KG1 (cell line): ENCODE data around the gene RPRD1A.
"Not testable (repeated sequence)": the region's sequence is repeated elsewhere in the genome, so short reads cannot be mapped to it uniquely, and the experiment has no call there.

Experiments used
- DNase-seq: peaks from one replicate; lab custom pipeline; 2025; lab: John Stamatoyannopoulos, UW

Gene RPRD1A, protein sequence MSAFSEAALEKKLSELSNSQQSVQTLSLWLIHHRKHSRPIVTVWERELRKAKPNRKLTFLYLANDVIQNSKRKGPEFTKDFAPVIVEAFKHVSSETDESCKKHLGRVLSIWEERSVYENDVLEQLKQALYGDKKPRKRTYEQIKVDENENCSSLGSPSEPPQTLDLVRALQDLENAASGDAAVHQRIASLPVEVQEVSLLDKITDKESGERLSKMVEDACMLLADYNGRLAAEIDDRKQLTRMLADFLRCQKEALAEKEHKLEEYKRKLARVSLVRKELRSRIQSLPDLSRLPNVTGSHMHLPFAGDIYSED

DNA sequence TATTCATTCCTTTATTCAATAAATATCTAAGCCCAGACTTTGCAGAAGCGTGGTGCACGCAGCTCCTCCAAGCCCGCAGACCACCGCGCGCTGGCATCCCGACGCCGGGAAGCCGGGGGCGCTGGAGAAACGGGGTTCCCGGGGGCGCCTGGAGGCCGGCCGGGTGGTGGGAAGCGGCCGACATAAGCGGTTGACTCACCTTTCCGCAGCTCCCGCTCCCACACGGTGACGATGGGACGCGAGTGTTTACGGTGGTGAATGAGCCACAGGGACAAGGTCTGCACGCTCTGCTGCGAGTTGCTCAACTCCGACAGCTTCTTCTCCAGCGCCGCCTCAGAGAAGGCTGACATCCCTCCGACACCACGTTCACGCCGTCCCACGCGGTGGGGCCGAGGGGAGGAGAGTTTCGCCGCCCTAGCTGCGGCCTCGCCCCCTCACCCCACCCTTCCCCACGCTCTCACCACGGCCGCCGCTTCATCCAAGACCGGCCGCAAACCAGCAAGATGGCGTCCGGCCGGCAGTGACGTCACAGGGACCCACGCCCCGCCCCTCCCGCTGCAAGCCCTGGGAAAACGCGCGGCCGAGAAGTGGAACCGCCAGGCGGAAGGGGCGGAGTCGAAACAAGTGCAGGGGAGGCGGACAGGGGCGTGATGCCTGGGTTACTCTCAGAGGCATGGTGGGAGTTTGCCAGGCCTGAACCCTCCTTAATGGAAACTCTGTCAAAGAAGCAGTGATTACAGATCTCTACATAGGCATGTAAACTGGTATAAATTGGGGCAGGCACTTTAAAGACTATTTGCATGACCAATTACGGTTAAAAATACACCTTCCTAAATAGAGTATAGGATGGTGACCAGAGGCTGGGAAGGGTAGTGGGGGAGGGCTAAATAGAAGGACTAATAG lies at the start of gene RPRD1A:
RPRD1A (minus strand) TSS at position 505 of the 903 bp plus-strand sequence; CDS start at position 350, 155 bp downstream.
- peak; percentile 91 for DNase-seq

DNA sequence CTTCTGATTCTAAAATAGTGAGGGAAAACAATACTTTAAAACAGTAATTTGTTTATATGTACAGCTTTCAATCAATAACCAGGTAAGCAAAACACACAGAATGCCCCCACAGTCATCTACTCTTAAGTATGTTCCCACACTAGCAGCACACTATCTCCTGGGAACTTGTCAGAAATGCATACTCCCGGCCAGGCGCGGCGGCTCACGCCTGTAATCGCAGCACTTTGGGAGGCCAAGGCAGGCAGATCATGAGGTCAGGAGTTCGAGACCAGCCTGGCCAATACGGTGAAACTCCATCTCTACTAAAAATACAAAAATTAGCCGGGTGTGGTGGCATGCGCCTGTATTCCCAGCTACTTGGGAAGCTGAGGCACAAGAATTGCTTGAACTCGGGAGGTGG lies 49.4 kb upstream of the RPRD1A start:
- DNase-seq: not testable (repeated sequence)

DNA sequence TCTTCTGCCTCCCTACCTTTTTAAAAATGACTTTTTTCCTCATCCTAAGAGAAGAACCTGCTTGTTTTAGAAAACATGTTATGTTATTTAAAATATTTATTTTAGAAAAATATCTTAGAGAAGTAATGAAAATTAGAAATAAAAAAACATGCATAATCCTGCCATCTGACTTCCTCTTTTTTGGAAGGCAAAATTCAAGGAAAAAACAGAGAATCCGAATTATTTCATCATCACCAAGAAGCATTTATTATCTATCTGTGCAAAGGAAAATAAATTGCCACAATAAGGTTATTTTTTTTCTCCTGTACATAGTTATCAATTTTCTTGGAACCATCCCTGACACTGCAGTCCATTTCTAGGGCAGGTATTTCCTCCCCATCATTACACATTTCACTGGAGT lies 47.4 kb upstream of the RPRD1A start:
- no peak for DNase-seq

DNA sequence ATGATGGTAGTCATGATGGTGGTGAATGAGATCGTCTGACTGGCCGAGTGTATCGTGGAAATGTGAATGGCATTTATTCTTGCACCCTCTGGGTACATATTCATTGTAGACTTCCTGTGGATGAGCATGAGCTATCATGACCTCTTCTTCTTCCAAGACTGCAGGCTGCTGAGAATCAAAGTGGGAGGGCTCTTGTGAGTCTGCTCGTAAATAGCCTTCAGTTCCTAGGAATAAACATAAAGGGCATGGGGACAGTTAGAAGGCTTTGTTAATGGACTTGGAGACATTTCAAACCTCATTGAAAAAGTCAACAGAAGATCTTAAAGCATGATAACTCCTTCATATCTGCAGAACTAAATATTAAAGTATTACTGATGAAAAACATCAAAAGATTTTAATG lies 46.9 kb upstream of the RPRD1A start:
- DNase-seq: no peak

DNA sequence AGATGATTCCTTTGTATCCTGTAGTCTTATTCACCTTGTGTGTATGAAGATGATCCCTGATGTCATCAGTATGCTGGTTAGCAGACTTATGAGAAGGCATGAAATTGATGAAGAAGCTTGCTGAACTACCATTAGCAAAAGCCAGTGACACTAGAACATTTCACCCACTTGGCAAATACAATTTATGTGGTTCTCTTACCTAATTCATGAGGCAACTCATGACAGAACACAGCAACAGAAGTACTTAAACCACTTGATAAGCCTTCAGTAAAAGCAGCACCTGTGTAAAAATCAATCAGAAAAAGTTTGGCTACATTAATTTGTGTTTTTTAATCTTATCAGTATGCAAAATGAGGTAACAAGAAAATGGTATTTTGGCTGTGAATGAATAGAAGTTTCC lies 44.9 kb upstream of the RPRD1A start:
- DNase-seq: no peak

DNA sequence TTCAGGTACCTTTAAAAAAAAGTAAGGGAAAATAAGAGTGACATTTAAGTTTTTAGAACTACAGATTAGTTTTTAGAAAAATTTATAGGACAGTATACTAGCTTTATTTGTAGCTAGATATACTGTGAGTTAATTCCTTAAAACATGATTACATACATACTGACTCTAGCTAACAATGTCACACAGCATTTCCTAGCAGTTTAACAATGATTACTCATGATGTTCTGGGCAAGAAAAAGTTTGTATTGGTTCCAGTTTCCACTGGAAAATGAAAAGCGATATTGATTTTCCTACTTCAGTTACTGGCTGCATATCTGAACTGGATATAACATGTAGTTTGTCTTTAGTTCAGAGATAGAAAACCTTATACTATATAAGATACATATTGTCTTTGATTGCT lies 42.4 kb upstream of the RPRD1A start:
- DNase-seq: no peak

DNA sequence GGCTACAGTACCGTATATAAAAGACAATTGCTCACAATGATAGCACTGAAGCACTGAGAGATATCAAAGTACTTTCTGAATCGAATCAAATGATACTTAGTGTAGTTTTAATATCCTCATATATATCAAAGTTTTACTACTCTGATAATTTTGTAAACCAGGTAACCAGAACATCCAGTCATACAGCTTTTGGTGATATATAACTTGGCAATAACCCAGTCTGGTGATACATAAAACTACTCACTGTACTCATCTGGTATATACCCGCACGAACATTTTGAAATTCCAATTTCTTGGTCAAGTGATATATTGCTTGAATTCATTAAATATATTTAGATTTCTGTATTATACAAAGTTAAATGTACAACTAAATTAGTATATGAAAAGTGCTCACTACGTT lies 41.2 kb upstream of the RPRD1A start:
- DNase-seq: no peak

DNA sequence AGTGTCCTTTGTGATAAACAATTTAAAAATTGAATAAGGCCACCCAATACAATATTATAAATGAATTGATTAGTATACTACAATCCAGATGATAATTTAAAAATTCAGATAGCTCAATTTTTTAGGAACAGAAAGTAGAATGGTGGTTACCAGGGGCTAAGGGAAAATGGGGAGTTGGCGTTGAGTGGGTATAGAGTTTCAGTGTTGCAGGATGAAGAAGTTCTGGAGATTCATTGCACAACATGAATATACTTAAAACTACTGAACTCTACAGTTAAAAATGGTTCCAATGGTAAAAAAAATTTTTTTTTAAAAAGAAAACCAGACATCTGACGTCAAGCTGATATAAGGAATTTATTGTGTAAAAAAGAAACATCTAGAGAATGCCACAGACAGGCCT lies 40.8 kb upstream of the RPRD1A start:
- DNase-seq: no peak

DNA sequence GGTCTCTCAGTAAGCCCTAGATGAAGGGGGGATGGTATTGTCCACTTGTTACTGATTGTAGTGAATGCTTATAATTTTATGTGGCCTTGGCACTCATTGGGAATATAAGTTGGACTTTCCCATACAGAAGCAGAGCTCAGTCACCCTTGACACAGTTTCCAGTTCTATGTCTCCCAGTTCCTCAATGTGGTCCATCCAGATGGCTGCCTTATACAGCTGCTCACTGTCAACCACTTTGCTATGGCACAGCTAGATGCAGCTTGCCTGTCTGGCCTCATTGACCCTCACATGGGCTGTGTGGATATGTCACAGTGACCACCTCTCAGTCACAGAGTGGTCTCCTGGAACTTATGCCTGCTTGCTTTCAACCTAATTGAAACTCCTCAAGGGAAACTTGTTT lies 40.1 kb upstream of the RPRD1A start:
- no peak for DNase-seq

DNA sequence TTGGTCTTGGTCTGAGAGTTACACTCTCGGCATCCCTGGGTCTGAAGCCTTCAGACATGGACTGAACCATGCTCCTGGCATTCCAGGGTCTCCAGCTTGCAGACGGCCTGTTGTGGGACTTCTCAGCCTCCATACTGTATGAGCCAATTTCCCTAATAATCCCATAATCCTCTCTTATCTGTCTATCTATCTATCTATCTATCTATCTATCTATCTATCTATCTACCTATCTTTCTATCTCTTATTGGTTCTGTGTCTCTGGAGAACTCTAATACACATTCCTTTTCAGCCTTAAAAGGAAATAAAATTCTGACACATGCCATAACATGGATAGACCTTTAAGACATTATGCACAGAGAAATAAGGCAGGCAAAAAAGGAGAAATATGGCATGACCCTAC lies 37.4 kb upstream of the RPRD1A start:
- no peak for DNase-seq

DNA sequence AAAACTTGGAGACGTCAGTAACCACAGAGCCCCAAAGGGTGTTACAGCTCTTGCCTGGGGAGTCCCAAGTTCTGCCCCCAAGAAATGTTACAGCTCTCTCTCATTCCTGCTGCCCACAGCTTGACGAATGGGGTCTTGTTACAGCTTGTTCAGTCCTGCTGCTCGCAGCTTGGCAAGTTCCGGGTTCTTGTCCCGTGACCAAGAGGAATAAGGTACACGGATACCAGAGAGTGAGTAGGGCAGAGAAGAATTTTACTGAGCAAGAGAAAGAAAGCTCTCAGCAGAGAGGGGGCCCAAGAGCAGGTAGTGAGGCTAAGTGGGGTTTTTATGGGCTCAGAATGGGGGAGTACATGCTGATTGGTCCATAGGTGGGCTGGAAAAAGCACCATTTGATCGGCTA lies 34.6 kb upstream of the RPRD1A start:
- DNase-seq: no peak

DNA sequence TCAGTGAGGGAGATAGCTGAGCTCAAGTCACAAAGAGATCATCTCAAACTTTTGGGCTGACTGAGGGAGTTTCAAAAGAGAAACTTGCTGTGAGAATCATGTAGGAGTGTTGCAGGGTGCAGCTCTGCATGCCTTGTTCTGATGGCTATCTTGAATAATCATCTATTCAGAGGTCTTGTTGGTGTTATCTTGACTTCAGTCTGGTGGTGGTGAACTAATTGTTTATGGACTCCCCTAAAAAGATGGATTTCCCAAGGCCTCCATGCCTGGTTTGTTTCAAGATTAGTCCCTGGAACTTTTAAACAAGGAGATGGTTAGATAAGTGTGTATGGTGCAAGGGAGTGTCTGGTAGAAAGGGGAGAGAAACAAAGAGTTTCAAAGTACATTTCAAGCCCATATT lies 32.0 kb upstream of the RPRD1A start:
- no peak for DNase-seq

DNA sequence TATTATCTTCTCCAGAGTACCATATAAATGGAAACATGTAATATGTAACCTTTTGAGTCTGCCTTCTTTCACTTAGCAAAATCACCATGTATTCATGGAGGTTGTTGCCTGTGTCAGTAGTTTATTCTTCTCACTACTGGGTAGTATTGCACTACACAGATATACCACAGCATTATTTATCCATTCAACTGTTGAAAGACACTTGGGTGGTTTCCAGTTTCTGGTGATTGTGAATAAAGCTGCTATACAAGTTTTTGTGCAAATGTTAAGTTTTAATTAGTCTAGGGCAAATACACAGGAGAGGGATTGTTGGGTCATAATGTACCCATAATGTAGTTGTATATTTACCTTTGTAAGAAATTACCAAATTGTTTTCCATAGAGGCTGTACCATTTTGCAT lies 29.6 kb upstream of the RPRD1A start:
- DNase-seq: no peak

DNA sequence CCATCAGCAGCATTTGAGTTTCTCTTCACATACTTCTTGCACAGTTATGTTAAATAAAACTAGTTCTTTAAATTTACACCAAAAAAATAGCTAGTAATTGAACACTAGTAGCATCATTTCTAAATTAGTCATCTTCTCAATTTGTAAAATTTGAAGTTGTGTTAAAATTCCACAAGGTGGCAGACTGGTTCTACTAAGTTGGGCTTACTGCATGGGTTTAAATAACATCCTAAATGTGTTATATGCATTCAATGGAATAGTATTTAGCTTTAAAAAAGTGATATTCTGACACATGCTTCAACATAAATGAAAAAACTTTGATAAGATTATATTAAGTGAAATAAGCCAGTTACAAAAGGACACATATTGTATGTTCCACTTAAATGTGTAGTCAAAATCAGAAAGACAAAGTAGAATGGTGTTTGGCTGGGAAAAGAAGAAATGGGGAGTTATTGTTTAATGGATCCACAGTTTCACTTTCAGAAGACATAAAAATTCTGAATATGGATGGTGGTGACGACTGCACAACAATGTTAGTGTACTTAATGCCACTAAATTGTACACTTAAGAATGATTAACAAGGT lies 28.7 kb upstream of the RPRD1A start:
- peak; percentile 18 for DNase-seq

DNA sequence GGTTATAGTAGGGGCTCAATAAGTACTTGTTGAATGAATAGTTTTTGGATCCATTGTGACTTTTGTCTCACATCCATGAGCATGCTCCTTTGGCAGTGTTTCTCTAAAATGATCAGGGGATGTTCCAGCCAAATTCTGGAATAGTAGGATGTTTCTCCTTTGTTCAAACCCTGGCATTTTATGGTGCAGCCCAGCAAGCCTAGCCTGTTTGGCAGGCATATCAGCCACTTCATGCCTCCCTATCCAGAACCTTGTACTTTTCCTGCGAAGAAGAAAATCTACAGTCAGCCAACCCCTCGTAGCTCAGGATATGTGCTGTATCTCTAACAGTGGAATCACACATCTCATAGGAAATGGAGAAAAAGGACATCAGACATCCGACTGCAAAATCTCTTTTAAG lies 27.1 kb upstream of the RPRD1A start:
- no peak for DNase-seq

DNA sequence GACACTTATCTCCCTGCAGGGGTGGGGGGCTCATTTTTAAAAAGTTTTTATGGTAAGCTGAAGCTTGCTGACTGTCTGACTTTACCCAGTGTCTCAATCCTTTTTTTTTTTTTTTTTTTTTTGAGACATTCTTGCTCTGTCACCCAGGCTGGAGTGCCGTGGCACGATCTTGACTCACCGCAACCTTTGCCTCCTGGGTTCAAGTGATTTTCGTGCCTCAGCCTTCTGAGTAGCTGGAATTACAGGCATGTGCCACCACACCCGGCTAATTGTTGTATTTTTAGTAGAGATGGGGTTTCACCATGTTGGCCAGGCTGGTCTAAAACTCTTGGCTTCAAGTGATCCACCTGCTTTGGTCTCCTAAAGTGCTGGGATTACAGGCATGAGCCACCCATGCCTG lies 24.8 kb upstream of the RPRD1A start:
- DNase-seq: not testable (repeated sequence)

DNA sequence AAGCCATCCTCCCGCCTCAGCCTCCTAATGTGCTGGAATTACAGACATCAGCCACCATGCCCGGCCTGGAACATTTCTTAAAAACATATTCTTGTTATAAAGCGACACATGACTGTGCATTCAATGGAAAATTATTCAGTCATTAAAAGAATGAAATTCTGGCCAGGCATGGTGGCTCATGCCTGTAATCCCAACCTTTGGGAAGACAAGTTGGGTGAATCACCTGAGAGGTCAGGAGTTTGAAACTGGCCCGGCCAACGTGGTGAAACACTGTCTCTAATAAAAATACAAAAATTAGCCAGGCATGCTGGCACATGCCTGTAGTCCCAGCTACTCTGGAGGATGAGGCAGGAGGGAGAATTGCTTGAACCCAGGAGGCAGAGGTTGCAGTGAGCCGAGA lies 21.6 kb upstream of the RPRD1A start:
- no peak for DNase-seq

DNA sequence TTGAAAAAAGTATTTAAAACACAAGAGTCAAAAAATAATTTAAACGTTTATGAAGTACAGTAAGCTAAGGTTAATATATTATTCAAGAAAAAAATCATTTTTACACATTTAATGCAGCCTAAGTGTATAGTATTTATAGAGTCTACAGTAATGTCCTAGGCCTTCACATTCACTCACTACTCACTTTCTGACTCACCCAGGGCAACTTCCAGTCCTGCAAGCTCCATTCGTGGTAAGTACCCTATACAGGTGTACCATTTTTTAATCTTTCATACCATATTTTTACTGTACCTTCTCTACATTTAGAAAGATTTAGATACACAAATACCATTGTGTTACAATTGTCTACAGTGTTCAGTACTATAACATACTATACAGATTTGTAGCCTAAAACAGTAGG lies 20.9 kb upstream of the RPRD1A start:
- no peak for DNase-seq

DNA sequence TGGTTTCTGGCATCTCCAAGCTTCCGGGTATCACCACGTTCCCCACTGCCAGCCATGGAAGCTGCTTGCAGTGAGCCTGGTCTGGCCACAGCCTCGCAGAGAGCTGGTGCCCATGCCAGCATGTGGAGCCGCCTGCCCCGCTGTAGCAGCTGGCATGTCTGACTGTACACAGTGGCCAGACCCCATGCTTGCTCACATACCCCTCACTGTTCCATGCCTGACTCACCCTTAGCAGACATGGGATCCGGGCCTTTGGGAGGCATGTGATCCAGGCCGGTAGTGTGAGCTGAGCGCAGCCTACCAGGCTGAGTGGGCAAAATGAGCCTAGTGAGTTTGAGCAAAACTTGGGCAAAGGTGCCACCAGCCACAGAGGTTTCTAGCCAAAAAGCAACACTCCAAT lies 18.8 kb upstream of the RPRD1A start:
- DNase-seq: no peak

DNA sequence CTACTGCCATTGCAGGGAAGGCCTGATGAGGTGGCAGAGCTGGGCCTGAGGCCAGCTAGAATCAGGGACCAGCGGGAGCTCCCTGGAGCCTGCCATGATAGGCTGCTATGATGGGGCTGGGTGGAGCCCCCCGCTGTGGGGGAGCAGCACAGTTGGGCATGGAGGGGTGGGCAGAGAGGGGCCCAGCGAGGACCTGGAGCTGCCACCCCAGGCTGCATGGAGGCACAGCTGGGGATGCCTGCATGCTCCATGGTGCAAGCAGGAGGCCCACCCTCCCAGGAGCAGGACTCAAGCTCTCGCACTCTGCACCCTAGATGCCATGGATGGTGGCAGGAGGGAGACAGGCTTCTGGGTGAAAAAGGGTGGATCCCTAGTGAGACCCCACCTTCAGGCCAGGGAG lies 17.8 kb upstream of the RPRD1A start:
- DNase-seq: no peak

DNA sequence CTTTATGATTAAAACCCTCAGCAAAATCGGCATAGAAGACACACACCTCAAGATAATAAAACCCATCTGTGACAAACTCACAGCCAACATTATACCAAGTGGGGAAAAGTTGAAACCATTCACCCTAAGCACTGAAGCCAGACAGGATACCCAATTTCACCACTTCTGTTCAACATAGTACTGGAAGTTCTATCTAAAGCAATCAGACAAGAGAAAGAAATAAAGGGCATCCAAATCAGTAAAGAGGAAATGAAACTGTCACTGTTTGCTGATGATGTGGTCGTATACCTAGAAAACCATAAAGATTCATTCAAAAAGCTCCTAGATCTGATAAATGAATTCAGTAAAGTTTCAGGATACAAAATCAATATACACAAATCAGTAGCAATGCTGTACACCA lies 16.4 kb upstream of the RPRD1A start:
- DNase-seq: no peak

DNA sequence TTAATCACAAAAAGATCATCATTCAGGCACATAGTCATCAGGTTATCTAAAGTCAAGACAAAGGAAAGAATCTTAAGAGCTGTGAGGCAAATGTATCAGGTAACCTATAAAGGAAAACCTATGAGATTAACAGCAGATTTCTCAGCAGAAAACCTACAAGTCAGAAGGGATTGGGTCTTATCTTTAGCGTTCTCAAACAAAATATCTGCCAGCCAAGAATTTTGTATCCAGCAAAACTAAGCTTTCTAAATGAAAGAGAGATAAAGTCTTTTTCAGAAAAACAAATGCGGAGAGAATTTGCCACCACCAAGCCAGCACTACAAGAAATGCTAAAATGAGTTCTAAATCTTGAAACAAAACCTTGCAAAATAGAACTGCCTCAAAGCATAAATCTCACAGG lies 13.8 kb upstream of the RPRD1A start:
- DNase-seq: not testable (repeated sequence)
